H1 (cell line): ENCODE measurements around the gene TOP3B.

Experiments
- EZH2 ChIP-seq: fragments of 200-600 bp; sonication (generic); IDR thresholded peaks from 2 replicates; pipeline ENCODE4 v1.7.1; 2012; ENCODE audit warnings: low read depth, mild to moderate bottlenecking, moderate library complexity, low read length, inconsistent platforms; ENCODE audit not compliant: severe bottlenecking
- TF ChIP-seq, protein P1 (sequence below), 3 experiments: IDR thresholded peaks; 1 replicate in 2 of 3; 2 replicates in 1 of 3; pipeline versions ENCODE4 v1.5.1 to v1.6.1; 2011; ENCODE audit warnings: low read length in 3 of 3, mild to moderate bottlenecking in 3 of 3, inconsistent platforms in 2 of 3, low read depth in 1 of 3, moderate library complexity in 1 of 3; ENCODE audit not compliant: insufficient read depth in 1 of 3; ENCODE audit errors: control extremely low read depth in 1 of 3

DNA sequence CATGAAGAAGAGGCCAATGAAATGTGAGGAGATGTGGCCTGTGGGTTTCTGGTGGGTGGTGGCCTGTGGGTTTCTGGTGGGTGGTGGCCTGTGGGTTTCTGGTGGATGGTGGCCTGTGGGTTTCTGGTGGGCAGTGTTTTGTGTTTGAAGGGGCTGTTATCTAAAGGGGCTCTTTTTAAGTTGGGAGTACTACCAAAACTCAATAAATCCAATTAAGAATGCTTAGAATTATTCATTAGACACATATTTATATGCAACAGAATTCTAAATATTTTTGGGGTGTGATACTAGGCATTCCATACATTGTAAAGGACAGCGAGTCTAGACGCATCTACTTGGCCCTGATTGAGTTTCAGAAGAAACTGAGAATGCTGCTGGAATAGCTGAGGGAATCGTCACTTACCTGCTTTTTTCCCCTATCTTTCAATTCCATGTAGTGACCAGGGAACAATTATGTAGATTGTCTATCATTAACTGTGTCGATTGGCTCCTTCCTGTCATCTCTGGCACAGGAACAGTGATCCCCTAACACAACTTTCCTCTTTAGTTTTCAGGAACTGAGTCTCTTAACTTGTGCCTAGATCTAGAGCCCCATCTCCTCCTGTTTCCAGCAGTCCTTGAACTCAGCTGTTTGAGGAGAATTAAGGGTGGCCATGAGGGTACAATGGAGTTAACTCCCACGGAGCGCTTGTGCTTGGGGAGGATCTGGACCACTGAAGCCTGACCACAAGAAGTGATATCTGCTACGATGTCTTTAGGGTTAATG, 37.3 kb upstream of the TOP3B start:
- TF ChIP-seq, protein P1, sequence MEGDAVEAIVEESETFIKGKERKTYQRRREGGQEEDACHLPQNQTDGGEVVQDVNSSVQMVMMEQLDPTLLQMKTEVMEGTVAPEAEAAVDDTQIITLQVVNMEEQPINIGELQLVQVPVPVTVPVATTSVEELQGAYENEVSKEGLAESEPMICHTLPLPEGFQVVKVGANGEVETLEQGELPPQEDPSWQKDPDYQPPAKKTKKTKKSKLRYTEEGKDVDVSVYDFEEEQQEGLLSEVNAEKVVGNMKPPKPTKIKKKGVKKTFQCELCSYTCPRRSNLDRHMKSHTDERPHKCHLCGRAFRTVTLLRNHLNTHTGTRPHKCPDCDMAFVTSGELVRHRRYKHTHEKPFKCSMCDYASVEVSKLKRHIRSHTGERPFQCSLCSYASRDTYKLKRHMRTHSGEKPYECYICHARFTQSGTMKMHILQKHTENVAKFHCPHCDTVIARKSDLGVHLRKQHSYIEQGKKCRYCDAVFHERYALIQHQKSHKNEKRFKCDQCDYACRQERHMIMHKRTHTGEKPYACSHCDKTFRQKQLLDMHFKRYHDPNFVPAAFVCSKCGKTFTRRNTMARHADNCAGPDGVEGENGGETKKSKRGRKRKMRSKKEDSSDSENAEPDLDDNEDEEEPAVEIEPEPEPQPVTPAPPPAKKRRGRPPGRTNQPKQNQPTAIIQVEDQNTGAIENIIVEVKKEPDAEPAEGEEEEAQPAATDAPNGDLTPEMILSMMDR (IDR thresholded peaks at IDR 0.05; ENCODE audit: control extremely low read depth in 1 of 3, insufficient read depth in 1 of 3, low read depth in 1 of 3, low read length in 3 of 3) = no peak
- TF ChIP-seq EZH2 = no peak
